Keratinocyte (primary cell): Measurements from ENCODE around the gene RAPGEF1. TPM values are rescaled to one million over a fixed set of nuclear protein-coding genes. Genes with fewer than 3 reads are reported as not detected.
"Not testable (repeated sequence)": the region's sequence is repeated elsewhere in the genome, so short reads cannot be mapped to it uniquely, and the experiment has no call there.

Experiments used
- DNase-seq: peaks from one replicate; pipeline ENCODE4 v3.0.0-alpha.2; 2011; ENCODE audit warnings: low read depth, missing footprints, low spot score
- FAIRE-seq: peaks from 2 replicates; lab custom pipeline; 2011; peaks lifted over from hg19 to GRCh38; lab: Jason Lieb, UNC
- H2AFZ ChIP-seq: 2 replicates; pipeline ENCODE4 v1.6.0; 2012; ENCODE audit warnings: low read length, control low read depth, inconsistent platforms; ENCODE audit not compliant: control insufficient read depth
- H3K27ac ChIP-seq: 2 replicates; pipeline ENCODE4 v1.5.1; 2011; ENCODE audit warnings: low read length; ENCODE audit not compliant: control insufficient read depth, insufficient read depth
- H3K27me3 ChIP-seq: 3 replicates; pipeline ENCODE4 v1.6.0; 2011; ENCODE audit warnings: low read length; ENCODE audit not compliant: control insufficient read depth, insufficient read depth; ENCODE audit errors: extremely low read depth
- H3K36me3 ChIP-seq, 2 experiments: 2 replicates in 1 of 2; 3 replicates in 1 of 2; pipeline ENCODE4 v1.5.1; 2011; ENCODE audit warnings: low read length in 2 of 2, mild to moderate bottlenecking in 1 of 2; ENCODE audit not compliant: control insufficient read depth in 2 of 2, insufficient read depth in 2 of 2; ENCODE audit errors: extremely low read depth in 1 of 2
- H3K4me1 ChIP-seq: 3 replicates; pipeline ENCODE4 v1.5.1; 2011; ENCODE audit warnings: low read length; ENCODE audit not compliant: control insufficient read depth, insufficient read depth; ENCODE audit errors: extremely low read depth
- H3K4me2 ChIP-seq: 3 replicates; pipeline ENCODE4 v1.6.0; 2011; ENCODE audit warnings: low read depth, low read length; ENCODE audit not compliant: control insufficient read depth, insufficient read depth; ENCODE audit errors: extremely low read depth
- H3K4me3 ChIP-seq, 3 experiments: fragments of 200-600 bp in 1 of 3; sonication (generic) in 1 of 3; 2 replicates in 2 of 3; 3 replicates in 1 of 3; pipeline ENCODE4 v1.5.1; 2011 to 2016; ENCODE audit warnings: low read length in 3 of 3, mild to moderate bottlenecking in 3 of 3, control low read depth in 2 of 3, inconsistent platforms in 1 of 3, low read depth in 1 of 3, mixed read lengths in 1 of 3, mixed run types in 1 of 3, moderate library complexity in 1 of 3; ENCODE audit not compliant: control insufficient read depth in 2 of 3, insufficient read depth in 2 of 3; ENCODE audit errors: extremely low read depth in 1 of 3
- H3K79me2 ChIP-seq: 2 replicates; pipeline ENCODE4 v1.6.0; 2012; ENCODE audit warnings: low read length; ENCODE audit not compliant: control insufficient read depth, insufficient read depth
- H3K9ac ChIP-seq: 3 replicates; pipeline ENCODE4 v1.6.0; 2011; ENCODE audit warnings: low read length; ENCODE audit not compliant: control insufficient read depth, insufficient read depth; ENCODE audit errors: extremely low read depth
- H3K9me1 ChIP-seq: 3 replicates; pipeline ENCODE4 v1.6.0; 2011; ENCODE audit warnings: low read length; ENCODE audit not compliant: control insufficient read depth, insufficient read depth; ENCODE audit errors: extremely low read depth
- H3K9me3 ChIP-seq: 2 replicates; pipeline ENCODE4 v1.5.1; 2012; ENCODE audit warnings: low read depth, low read length; ENCODE audit not compliant: control insufficient read depth
- H4K20me1 ChIP-seq: 3 replicates; pipeline ENCODE4 v1.6.0; 2011; ENCODE audit warnings: low read length; ENCODE audit not compliant: control insufficient read depth, insufficient read depth; ENCODE audit errors: extremely low read depth
- EZH2 ChIP-seq: IDR thresholded peaks from one replicate; pipeline ENCODE4 v1.6.1; 2012; ENCODE audit warnings: inconsistent platforms, mild to moderate bottlenecking, low read length, moderate library complexity
- dilution Hi-C: fragments of 300-500 bp; cut with MboI; formaldehyde crosslinking; loops from one replicate; pipeline ENCODE4 v1.7.0; 2020; ENCODE audit warnings: low sequenced_read_pairs; ENCODE audit not compliant: extremely low pct_ligation_motif_present
- polyA plus RNA-seq, 5 experiments: library from polyadenylated mRNA; depleted of rRNA in 3 of 5; stranded (reverse) in 3 of 5; stranded (forward) in 1 of 5; unstranded in 1 of 5; fragments of >200 nt; gene quantifications; 1 replicate in 1 of 5; 2 replicates in 3 of 5; 3 replicates in 1 of 5; pipeline versions ENCODE4 v1.2.1 to v1.2.3, GENCODE V29; 2011 to 2012; ENCODE audit warnings: missing spikeins in 2 of 5, low read depth in 1 of 5, low replicate concordance in 1 of 5
- TF ChIP-seq, protein P1 (sequence below), 3 experiments: IDR thresholded peaks in 1 of 3; conservative IDR thresholded peaks in 1 of 3; optimal IDR thresholded peaks in 1 of 3; 2 replicates in 2 of 3; 3 replicates in 1 of 3; pipeline versions ENCODE3 to v1.5.1; 2011; ENCODE audit warnings: low read length in 3 of 3, mild to moderate bottlenecking in 3 of 3, moderate library complexity in 2 of 3, control low read depth in 1 of 3, inconsistent platforms in 1 of 3; ENCODE audit not compliant: insufficient read depth in 2 of 3; ENCODE audit errors: extremely low read depth in 1 of 3

Gene RAPGEF1
- polyA plus RNA-seq, 1 donor (not counting 4 experiments of a cell fraction or from before 2014, with no cell fraction given): 18.5 TPM

DNA sequence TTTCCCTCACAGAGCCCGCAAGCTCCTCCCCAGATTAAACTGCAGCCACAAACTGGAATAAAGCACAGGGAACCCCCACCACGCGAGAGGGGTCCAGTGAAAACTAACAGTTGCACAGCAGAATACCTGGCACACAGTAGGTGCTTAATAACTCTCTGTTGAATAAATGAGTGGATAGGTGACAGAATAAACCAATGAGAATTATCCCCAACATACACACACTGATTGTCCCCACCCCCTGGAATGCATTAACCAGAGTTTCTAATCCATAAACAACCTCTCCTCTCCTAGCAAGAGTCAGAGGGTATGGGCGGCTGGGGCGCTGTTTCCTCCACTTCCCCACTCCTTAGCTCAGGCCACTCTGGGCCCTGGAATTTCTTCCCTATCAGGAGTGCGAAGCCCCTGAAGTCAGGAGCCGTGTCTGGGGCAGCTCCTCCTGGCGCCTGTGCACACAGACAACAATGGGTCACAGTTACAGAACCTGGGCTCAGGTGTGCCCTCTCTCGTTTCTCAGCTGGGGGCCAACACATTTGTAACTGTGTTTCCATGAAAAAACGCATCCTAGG is 27.6 kb downstream of the RAPGEF1 start:
- peaks cover 42% of the 10 kb centered on the region for H3K79me2 ChIP-seq
- no peak overlapping the region for H3K9ac ChIP-seq
- no peak for TF ChIP-seq EZH2
- TF ChIP-seq, protein P1, sequence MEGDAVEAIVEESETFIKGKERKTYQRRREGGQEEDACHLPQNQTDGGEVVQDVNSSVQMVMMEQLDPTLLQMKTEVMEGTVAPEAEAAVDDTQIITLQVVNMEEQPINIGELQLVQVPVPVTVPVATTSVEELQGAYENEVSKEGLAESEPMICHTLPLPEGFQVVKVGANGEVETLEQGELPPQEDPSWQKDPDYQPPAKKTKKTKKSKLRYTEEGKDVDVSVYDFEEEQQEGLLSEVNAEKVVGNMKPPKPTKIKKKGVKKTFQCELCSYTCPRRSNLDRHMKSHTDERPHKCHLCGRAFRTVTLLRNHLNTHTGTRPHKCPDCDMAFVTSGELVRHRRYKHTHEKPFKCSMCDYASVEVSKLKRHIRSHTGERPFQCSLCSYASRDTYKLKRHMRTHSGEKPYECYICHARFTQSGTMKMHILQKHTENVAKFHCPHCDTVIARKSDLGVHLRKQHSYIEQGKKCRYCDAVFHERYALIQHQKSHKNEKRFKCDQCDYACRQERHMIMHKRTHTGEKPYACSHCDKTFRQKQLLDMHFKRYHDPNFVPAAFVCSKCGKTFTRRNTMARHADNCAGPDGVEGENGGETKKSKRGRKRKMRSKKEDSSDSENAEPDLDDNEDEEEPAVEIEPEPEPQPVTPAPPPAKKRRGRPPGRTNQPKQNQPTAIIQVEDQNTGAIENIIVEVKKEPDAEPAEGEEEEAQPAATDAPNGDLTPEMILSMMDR (optimal IDR thresholded peaks at IDR 0.05 in 1 of 3, IDR thresholded peaks at IDR 0.05 in 1 of 3, conservative IDR thresholded peaks at IDR 0.05 in 1 of 3; ENCODE audit: extremely low read depth in 1 of 3, insufficient read depth in 2 of 3, low read length in 3 of 3): no peak
- FAIRE-seq: no peak
- no peaks in the 10 kb centered on the region for H3K9me3 ChIP-seq
- no peak overlapping the region for H3K4me2 ChIP-seq
- no peaks in the 10 kb centered on the region for H4K20me1 ChIP-seq
- H3K36me3 ChIP-seq: no peaks in the 10 kb centered on the region
- dilution Hi-C loops: no loop called here
- no peak for DNase-seq
- H3K27me3 ChIP-seq: no peaks in the 10 kb centered on the region
- no peak overlapping the region for H3K4me3 ChIP-seq
- H3K4me1 ChIP-seq: peaks cover 43% of the 10 kb centered on the region
- H3K9me1 ChIP-seq: peaks cover 7% of the 10 kb centered on the region
- H3K27ac ChIP-seq: no peak overlapping the region
- no peak overlapping the region for H2AFZ ChIP-seq

DNA sequence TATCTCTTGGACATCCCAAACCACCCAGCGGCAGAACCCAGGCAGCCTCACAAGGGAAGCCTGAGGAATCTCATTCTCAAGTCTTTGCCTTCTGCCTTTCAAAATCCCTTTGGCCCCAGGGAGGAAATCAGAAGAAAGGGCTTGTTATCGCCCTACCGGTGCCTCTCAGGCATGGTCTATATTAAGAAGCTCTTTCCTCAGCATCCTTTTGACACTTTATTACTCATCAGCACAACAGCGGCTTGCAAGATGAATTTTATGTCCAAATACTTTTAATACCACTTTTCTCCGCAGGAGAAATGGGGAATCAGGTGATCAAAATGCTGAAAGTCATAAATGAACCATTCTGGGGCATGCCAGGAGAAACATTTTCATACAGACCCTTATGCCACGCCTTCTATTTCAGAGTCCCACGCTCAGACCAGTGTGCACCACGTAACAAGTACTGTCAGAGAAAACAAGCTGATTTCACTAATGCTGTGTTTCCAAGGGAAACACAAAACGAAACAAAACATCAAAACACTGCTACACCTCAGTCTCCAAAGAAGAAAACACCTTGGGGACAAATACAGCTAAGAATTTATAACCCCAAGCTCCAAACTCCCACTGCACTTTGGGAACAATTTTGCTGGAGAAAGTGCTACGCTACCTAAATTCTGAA is 30.0 kb downstream of the RAPGEF1 start:
- Histone ChIP-seq H3K36me3 (no peaks in the 10 kb centered on the region), H3K9me1 (peaks cover 7% of the 10 kb centered on the region), H3K27ac (peak overlapping the region; percentile 57), H3K4me1 (peaks cover 63% of the 10 kb centered on the region), H3K9ac (peak overlapping the region; percentile 41), H3K9me3 (no peaks in the 10 kb centered on the region), H3K4me2 (peak overlapping the region; percentile 60), H2AFZ (no peak overlapping the region), H3K4me3 (no peak overlapping the region), H3K79me2 (peaks cover 38% of the 10 kb centered on the region), H3K27me3 (no peaks in the 10 kb centered on the region), H4K20me1 (no peaks in the 10 kb centered on the region)
- FAIRE-seq: peak; percentile 51
- dilution Hi-C loops: no loop called here
- TF ChIP-seq, protein P1 (optimal IDR thresholded peaks at IDR 0.05 in 1 of 3, IDR thresholded peaks at IDR 0.05 in 1 of 3, conservative IDR thresholded peaks at IDR 0.05 in 1 of 3; ENCODE audit: extremely low read depth in 1 of 3, insufficient read depth in 2 of 3, low read length in 3 of 3): peak in 1 of 3 experiments; percentile 7
- TF ChIP-seq EZH2: no peak
- peak; percentile 48 for DNase-seq

DNA sequence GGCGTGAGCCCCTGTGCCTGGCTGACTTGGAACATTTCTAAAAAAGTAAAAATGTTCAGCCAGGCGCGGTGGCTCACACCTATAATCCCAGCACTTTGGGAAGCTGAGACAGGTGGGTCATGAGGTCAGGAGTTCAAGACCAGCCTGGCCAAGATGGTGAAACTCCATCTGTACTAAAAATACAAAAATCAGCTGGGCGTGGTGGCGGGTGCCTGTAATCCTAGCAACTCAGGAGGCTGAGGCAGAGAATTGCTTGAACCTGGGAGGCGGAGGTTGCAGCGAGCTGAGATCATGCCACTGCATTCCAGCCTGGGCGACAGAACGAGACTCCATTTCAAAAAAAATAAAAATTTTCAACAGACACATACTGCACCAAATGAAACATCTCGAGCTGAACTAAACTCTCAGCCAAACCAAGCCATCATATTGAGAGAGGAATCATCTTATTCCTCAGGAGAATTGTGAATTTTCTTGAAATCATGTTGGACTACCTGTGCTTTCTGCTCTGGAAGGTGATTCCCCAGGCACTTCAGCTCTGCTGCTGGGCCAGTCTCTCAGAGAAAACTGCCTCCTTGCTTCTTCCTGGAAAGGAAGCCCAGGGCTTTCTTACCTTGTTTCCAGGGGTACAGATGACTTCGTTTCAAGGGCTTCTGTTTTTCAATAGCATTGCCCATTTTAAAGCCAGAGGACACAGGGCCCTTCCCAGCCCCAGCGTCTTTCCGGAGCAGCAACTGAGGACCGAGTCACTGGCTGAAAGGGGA is 30.7 kb downstream of the RAPGEF1 start:
- dilution Hi-C loops: not testable (repeated sequence)

More for the DNA sequence above, 30.7 kb downstream of the RAPGEF1 start:
- Histone ChIP-seq H3K4me2 (peak overlapping the region; percentile 60), H3K4me1 (peaks cover 64% of the 10 kb centered on the region), H3K79me2 (peaks cover 38% of the 10 kb centered on the region), H3K9ac (peak overlapping the region; percentile 41), H3K27ac (peak overlapping the region; percentile 57)
- not testable (repeated sequence) for DNase-seq, H4K20me1 ChIP-seq, H3K9me1 ChIP-seq, FAIRE-seq, H3K27me3 ChIP-seq, H3K4me3 ChIP-seq, H3K9me3 ChIP-seq, H3K36me3 ChIP-seq, H2AFZ ChIP-seq
